GM12878 (cell line): ENCODE results near the gene HOXB1. TPM values are rescaled to one million over a fixed set of nuclear protein-coding genes. Genes with fewer than 3 reads are reported as not detected.

ENCODE experiments used
- ATAC-seq: fragments of 200-7000 bp; cut with Tn5 transposase; 3 replicates; pipeline ENCODE4 v1.9.1; 2020; ENCODE audit warnings: mild to moderate bottlenecking, moderate library complexity
- BruUV-seq: library from RNA; stranded (reverse); fragments of 400-500 nt; replicated peaks from 2 replicates; lab custom pipeline; 2021; lab: Mats Ljungman, UMichigan
- CTCF ChIA-PET: fragments of 300-600 bp; sonication (Branson Sonifier 250); formaldehyde crosslinking; extraction: SDS; loops from one replicate; lab custom pipeline; 2021; ENCODE audit warnings: inconsistent platforms; lab: Yijun Ruan, JAX
- POLR2A ChIA-PET: fragments of 350-600 bp; formaldehyde crosslinking; extraction: SDS; loops from one replicate; lab custom pipeline; 2021; ENCODE audit warnings: inconsistent platforms; lab: Charles Lee
- RAD21 ChIA-PET: fragments of 300-600 bp; sonication (Branson Sonifier 250); formaldehyde crosslinking; loops from one replicate; lab custom pipeline; 2023; ENCODE audit warnings: antibody characterized with exemption; ENCODE audit not compliant: unreplicated experiment; lab: Charles Lee
- SMC1A ChIA-PET: fragments of 300-600 bp; sonication (Branson Sonifier 250); formaldehyde crosslinking; loops from one replicate; lab custom pipeline; 2023; ENCODE audit not compliant: unreplicated experiment, uncharacterized antibody; lab: Charles Lee
- DNase-seq: peaks from one replicate; pipeline ENCODE4 v3.0.0-alpha.2; 2011; ENCODE audit warnings: low read depth, low spot score
- FAIRE-seq: peaks from 3 replicates; lab custom pipeline; 2011; peaks lifted over from hg19 to GRCh38; lab: Jason Lieb, UNC
- H2AFZ ChIP-seq: 2 replicates; pipeline ENCODE4 v1.6.0; 2011; ENCODE audit warnings: low read depth, low read length, control low read depth; ENCODE audit not compliant: control insufficient read depth
- H3K27ac ChIP-seq: 2 replicates; pipeline ENCODE4 v1.5.1; 2011; ENCODE audit warnings: control low read depth; ENCODE audit not compliant: control insufficient read depth, insufficient read depth
- H3K27me3 ChIP-seq, 2 experiments: replicated peaks in 1 of 2; 2 replicates each; pipeline versions ENCODE4 v1.6.0 to v1.6.1; 2011; ENCODE audit warnings: low read length in 1 of 2; ENCODE audit not compliant: control insufficient read depth in 2 of 2, insufficient read depth in 2 of 2
- H3K36me3 ChIP-seq, 2 experiments: 2 replicates each; pipeline ENCODE4 v1.5.1; 2011; ENCODE audit warnings: low read length in 1 of 2; ENCODE audit not compliant: control insufficient read depth in 2 of 2, insufficient read depth in 2 of 2
- H3K4me1 ChIP-seq: 2 replicates; pipeline ENCODE4 v1.6.1; 2011; ENCODE audit warnings: mild to moderate bottlenecking, low read length, moderate library complexity, mixed read lengths; ENCODE audit not compliant: control insufficient read depth, insufficient read depth
- H3K4me2 ChIP-seq: 2 replicates; pipeline ENCODE4 v1.6.0; 2011; ENCODE audit warnings: control low read depth; ENCODE audit not compliant: control insufficient read depth, insufficient read depth
- H3K4me3 ChIP-seq: fragments of 200-600 bp; sonication (generic); 2 replicates; pipeline ENCODE4 v1.5.1; 2016
- H3K79me2 ChIP-seq: 2 replicates; pipeline ENCODE4 v1.6.0; 2011; ENCODE audit warnings: low read length; ENCODE audit not compliant: control insufficient read depth, insufficient read depth
- H3K9ac ChIP-seq: 2 replicates; pipeline ENCODE4 v1.8.0; 2011; ENCODE audit warnings: low read length, control low read depth, mixed read lengths; ENCODE audit not compliant: control insufficient read depth, insufficient read depth
- H3K9me3 ChIP-seq: replicated peaks from 3 replicates; pipeline ENCODE4 v1.5.1; 2011; ENCODE audit warnings: mild to moderate bottlenecking, low read length; ENCODE audit not compliant: control insufficient read depth, insufficient read depth
- H4K20me1 ChIP-seq: 2 replicates; pipeline ENCODE4 v1.6.0; 2011; ENCODE audit not compliant: control insufficient read depth, insufficient read depth
- PBX3 ChIP-seq: IDR thresholded peaks from 2 replicates; pipeline ENCODE4 v1.6.1; 2011; ENCODE audit warnings: mild to moderate bottlenecking, low read depth, low read length, moderate library complexity; ENCODE audit not compliant: insufficient replicate concordance
- RCOR1 ChIP-seq: conservative IDR thresholded peaks from 2 replicates; pipeline ENCODE4 v1.6.1; 2012; ENCODE audit warnings: low read depth, low read length, improper control_type of control experiment
- RFX5 ChIP-seq: IDR thresholded peaks from 2 replicates; pipeline ENCODE4 v1.6.1; 2011; ENCODE audit warnings: low read depth, low read length, improper control_type of control experiment
- SIN3A ChIP-seq: IDR thresholded peaks from 2 replicates; pipeline ENCODE4 v1.6.1; 2012; ENCODE audit warnings: low read depth, low read length, improper control_type of control experiment
- WGBS: methylation state at CpG from one replicate; pipeline ENCODE4 v1.1.6; 2016; ENCODE audit warnings: low lambda C conversion rate; ENCODE audit not compliant: insufficient replicate concordance, insufficient coverage; ENCODE audit errors: missing lambda C conversion rate; 5-methylcytosine and 5-hydroxymethylcytosine counted together
- in situ Hi-C: fragments of 300-500 bp; cut with MboI; formaldehyde crosslinking; loops from 9 replicates; pipeline ENCODE4 v1.14.3; 2018; ENCODE audit warnings: mixed read lengths
- intact Hi-C: fragments of 100-400 bp; cut with micrococcal nuclease; formaldehyde crosslinking; loops from one replicate; pipeline ENCODE4 v1.14.2; 2022; ENCODE audit not compliant: unreplicated experiment
- polyA plus RNA-seq, 11 experiments: library from polyadenylated mRNA; depleted of rRNA in 4 of 11; unstranded in 6 of 11; stranded (reverse) in 5 of 11; fragments of >200 nt; fragmentation: Nextera tagmentation in 4 of 11; fragmentation: Illumina TruSeq in 1 of 11; extraction: Ambion mirVana in 4 of 11; extraction: Trizol in 1 of 11; gene quantifications; 1 replicate in 1 of 11; 2 replicates in 10 of 11; pipeline versions ENCODE4 v1.2.1 to v1.2.3, GENCODE V29; 2011 to 2016; ENCODE audit warnings: inconsistent platforms in 2 of 11, missing spikeins in 2 of 11, low read depth in 1 of 11
- total RNA-seq, 4 experiments: library from RNA; depleted of rRNA in 3 of 4; stranded (reverse); fragments of >200 nt in 3 of 4; fragmentation: Illumina TruSeq in 1 of 4; extraction: Trizol in 1 of 4; gene quantifications; 2 replicates each; pipeline versions ENCODE4 v1.2.1 to v1.2.3, GENCODE V29; 2013 to 2021
- TF ChIP-seq, protein P1 (sequence below): IDR thresholded peaks from 2 replicates; pipeline ENCODE4 v1.6.1; 2011; ENCODE audit warnings: low read depth, mild to moderate bottlenecking, low read length, moderate library complexity, borderline replicate concordance; ENCODE audit errors: extremely low read depth
- TF ChIP-seq, protein P2 (sequence below): fragments of 450-650 bp; IDR thresholded peaks from 2 replicates; pipeline ENCODE4 v1.6.1; 2017; ENCODE audit warnings: low read depth, mild to moderate bottlenecking, moderate library complexity

The HOXB1 gene
- total and polyA plus RNA-seq, 10 of the 15 experiments (the other 5 are each of a cell fraction or from before 2014, with no cell fraction given), result not detected

DNA sequence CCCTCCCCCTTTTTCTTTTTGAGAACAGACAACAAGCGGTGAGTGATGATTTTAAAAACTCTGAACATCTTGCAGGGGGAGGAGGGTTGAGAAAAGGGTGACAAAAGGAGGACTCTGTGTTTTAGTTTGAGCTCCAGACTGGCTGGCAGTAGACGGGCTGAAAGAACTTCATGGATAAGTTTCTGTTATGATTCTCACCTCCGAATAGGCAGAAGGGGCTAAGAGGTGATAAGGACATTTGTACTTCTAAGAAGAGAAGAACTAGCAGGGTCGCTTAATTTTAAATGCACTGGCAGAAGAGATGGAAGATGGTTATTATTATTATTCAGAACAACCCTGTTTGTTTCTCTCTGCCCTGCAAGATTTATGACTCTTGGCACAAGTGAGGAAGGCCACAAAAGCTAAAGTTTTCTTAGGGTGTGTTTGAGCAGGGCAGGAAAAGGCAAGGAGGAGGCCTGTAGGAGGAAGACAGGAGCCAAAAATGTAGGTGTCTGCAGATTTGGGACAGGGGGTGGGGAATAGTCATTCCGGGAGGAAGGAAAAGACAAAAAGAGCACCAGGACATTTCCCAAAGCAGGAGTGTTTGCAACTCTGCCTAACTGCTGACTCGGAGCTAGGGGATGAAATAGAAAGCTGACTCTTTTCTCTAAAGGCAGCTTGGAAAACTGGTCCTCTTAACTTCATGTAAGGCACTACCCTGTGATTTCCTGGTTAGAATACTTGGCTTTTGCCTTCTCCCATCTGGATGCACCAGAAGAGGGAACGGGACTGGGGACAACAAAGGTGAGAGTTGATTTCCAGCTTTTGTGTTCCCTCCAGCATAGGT lies 26.0 kb upstream of the HOXB1 start:
- Histone ChIP-seq H3K9me3 (no peaks in the 10 kb centered on the region), H3K36me3 (no peaks in the 10 kb centered on the region; a peak in 1 of 4 replicates), H3K4me2 (no peak overlapping the region), H3K27ac (no peak overlapping the region), H3K4me1 (no peaks in the 10 kb centered on the region), H3K9ac (no peak overlapping the region), H3K27me3 (no peaks in the 10 kb centered on the region), H4K20me1 (no peaks in the 10 kb centered on the region), H2AFZ (no peak overlapping the region), H3K4me3 (no peak overlapping the region), H3K79me2 (no peaks in the 10 kb centered on the region)
- no peak for ATAC-seq
- CTCF ChIA-PET, result interaction anchor here (1.6 kb wide), 1 partner anchor 27 kb away, joined by 4 read pairs; no protein-coding TSS in a partner anchor
- intact Hi-C loops, result no loop called here
- POLR2A ChIA-PET, result interaction anchor here (0.7 to 1.7 kb wide), 3 partner anchors 8 to 12 kb away, joined by 3 to 5 read pairs (median 3); no protein-coding TSS in a partner anchor
- DNase-seq, result no peak
- no peak for FAIRE-seq
- RAD21 ChIA-PET, result interaction anchor here (0.9 to 1.4 kb wide), 2 partner anchors 27 to 223 kb away, joined by 3 read pairs; no protein-coding TSS in a partner anchor
- SMC1A ChIA-PET, result interaction anchor here (1.3 kb wide), 1 partner anchor 65 kb away, joined by 3 read pairs; no protein-coding TSS in a partner anchor
- BruUV-seq, result no TSS peak
- in situ Hi-C loops, result no loop called here
- 63% methylated on average over 7 of the region's 7 CpGs for WGBS
- TF ChIP-seq RCOR1 (no peak), SIN3A (no peak), PBX3 (no peak), RFX5 (no peak)
- TF ChIP-seq, protein P1, sequence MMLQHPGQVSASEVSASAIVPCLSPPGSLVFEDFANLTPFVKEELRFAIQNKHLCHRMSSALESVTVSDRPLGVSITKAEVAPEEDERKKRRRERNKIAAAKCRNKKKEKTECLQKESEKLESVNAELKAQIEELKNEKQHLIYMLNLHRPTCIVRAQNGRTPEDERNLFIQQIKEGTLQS, result no peak
- TF ChIP-seq, protein P2, sequence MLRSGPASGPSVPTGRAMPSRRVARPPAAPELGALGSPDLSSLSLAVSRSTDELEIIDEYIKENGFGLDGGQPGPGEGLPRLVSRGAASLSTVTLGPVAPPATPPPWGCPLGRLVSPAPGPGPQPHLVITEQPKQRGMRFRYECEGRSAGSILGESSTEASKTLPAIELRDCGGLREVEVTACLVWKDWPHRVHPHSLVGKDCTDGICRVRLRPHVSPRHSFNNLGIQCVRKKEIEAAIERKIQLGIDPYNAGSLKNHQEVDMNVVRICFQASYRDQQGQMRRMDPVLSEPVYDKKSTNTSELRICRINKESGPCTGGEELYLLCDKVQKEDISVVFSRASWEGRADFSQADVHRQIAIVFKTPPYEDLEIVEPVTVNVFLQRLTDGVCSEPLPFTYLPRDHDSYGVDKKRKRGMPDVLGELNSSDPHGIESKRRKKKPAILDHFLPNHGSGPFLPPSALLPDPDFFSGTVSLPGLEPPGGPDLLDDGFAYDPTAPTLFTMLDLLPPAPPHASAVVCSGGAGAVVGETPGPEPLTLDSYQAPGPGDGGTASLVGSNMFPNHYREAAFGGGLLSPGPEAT, result no peak
- TF ChIP-seq, all 136 proteins: peak for 0
